GM12878 (cell line): ENCODE data around the gene SLC35F3. TPM values are rescaled to one million over a fixed set of nuclear protein-coding genes. Genes with fewer than 3 reads are reported as not detected.

Source experiments
- CHD2 ChIP-seq: IDR thresholded peaks from 2 replicates; pipeline ENCODE4 v1.6.1; 2011; ENCODE audit warnings: low read depth, low read length, improper control_type of control experiment, borderline replicate concordance
- CREB1 ChIP-seq: IDR thresholded peaks from 2 replicates; pipeline ENCODE4 v1.6.1; 2012; ENCODE audit warnings: low read depth, mild to moderate bottlenecking, inconsistent platforms
- EZH2 ChIP-seq: IDR thresholded peaks from 2 replicates; pipeline ENCODE4 v1.6.1; 2012; ENCODE audit warnings: low read depth, mild to moderate bottlenecking, control low read depth, inconsistent platforms, low read length, borderline replicate concordance; ENCODE audit not compliant: control insufficient read depth
- MXI1 ChIP-seq: fragments of 150-350 bp; IDR thresholded peaks from 2 replicates; pipeline ENCODE4 v1.6.1; 2011; ENCODE audit warnings: low read depth, mild to moderate bottlenecking, inconsistent platforms, low read length, improper control_type of control experiment
- SRF ChIP-seq, 2 experiments: IDR thresholded peaks; 2 replicates each; pipeline ENCODE4 v1.6.1; 2011; ENCODE audit warnings: low read depth in 2 of 2, low read length in 2 of 2, mild to moderate bottlenecking in 1 of 2, moderate library complexity in 1 of 2
- polyA plus RNA-seq, 11 experiments: library from polyadenylated mRNA; depleted of rRNA in 4 of 11; unstranded in 6 of 11; stranded (reverse) in 5 of 11; fragments of >200 nt; fragmentation: Nextera tagmentation in 4 of 11; fragmentation: Illumina TruSeq in 1 of 11; extraction: Ambion mirVana in 4 of 11; extraction: Trizol in 1 of 11; gene quantifications; 1 replicate in 1 of 11; 2 replicates in 10 of 11; pipeline versions ENCODE4 v1.2.1 to v1.2.3, GENCODE V29; 2011 to 2016; ENCODE audit warnings: inconsistent platforms in 2 of 11, missing spikeins in 2 of 11, low read depth in 1 of 11
- total RNA-seq, 4 experiments: library from RNA; depleted of rRNA in 3 of 4; stranded (reverse); fragments of >200 nt in 3 of 4; fragmentation: Illumina TruSeq in 1 of 4; extraction: Trizol in 1 of 4; gene quantifications; 2 replicates each; pipeline versions ENCODE4 v1.2.1 to v1.2.3, GENCODE V29; 2013 to 2021
- TF ChIP-seq, protein P1 (sequence below): fragments of 450-650 bp; IDR thresholded peaks from 2 replicates; pipeline ENCODE4 v1.6.1; 2017; ENCODE audit warnings: mild to moderate bottlenecking, moderate library complexity
- TF ChIP-seq, protein P2 (sequence below): fragments of 450-650 bp; IDR thresholded peaks from 2 replicates; pipeline ENCODE4 v1.6.1; 2017; ENCODE audit warnings: borderline replicate concordance
- TF ChIP-seq, protein P3 (sequence below): fragments of 450-650 bp; formaldehyde crosslinking; IDR thresholded peaks from 2 replicates; pipeline ENCODE4 v1.4.0; 2020; ENCODE audit warnings: mild to moderate bottlenecking, moderate library complexity

The SLC35F3 gene
- total and polyA plus RNA-seq, 10 of the 15 experiments (the other 5 are each of a cell fraction or from before 2014, with no cell fraction given), result 1.0 to 8.6 (median 5.7) TPM

DNA sequence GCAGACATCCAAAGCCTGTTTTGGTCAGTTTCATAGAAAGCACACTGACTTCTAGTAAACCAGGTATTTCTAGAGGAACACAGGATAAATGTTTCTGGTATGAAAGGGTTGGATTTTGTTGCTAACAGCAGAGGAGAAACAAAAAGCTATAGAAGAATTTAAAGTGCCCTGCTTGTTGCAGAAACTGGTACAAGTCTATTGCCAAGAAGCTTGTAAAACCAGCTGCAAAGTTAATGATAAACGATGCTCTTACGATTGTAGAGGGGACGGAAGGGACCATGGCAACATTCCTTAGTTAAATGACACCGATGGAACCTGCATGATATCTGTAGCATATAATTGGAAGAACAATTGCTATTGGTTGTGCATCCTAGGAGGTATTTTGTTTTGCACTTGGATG, 40.1 kb downstream of the SLC35F3 start (continued):
- TF ChIP-seq, protein P1, sequence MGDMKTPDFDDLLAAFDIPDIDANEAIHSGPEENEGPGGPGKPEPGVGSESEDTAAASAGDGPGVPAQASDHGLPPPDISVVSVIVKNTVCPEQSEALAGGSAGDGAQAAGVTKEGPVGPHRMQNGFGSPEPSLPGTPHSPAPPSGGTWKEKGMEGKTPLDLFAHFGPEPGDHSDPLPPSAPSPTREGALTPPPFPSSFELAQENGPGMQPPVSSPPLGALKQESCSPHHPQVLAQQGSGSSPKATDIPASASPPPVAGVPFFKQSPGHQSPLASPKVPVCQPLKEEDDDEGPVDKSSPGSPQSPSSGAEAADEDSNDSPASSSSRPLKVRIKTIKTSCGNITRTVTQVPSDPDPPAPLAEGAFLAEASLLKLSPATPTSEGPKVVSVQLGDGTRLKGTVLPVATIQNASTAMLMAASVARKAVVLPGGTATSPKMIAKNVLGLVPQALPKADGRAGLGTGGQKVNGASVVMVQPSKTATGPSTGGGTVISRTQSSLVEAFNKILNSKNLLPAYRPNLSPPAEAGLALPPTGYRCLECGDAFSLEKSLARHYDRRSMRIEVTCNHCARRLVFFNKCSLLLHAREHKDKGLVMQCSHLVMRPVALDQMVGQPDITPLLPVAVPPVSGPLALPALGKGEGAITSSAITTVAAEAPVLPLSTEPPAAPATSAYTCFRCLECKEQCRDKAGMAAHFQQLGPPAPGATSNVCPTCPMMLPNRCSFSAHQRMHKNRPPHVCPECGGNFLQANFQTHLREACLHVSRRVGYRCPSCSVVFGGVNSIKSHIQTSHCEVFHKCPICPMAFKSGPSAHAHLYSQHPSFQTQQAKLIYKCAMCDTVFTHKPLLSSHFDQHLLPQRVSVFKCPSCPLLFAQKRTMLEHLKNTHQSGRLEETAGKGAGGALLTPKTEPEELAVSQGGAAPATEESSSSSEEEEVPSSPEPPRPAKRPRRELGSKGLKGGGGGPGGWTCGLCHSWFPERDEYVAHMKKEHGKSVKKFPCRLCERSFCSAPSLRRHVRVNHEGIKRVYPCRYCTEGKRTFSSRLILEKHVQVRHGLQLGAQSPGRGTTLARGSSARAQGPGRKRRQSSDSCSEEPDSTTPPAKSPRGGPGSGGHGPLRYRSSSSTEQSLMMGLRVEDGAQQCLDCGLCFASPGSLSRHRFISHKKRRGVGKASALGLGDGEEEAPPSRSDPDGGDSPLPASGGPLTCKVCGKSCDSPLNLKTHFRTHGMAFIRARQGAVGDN, result no peak
- TF ChIP-seq CREB1 (no peak), EZH2 (no peak), MXI1 (no peak), CHD2 (no peak), SRF (IDR thresholded peaks at IDR 0.05; ENCODE audit: low read depth in 2 of 2, low read length in 2 of 2) (no peak)
- TF ChIP-seq, protein P2, sequence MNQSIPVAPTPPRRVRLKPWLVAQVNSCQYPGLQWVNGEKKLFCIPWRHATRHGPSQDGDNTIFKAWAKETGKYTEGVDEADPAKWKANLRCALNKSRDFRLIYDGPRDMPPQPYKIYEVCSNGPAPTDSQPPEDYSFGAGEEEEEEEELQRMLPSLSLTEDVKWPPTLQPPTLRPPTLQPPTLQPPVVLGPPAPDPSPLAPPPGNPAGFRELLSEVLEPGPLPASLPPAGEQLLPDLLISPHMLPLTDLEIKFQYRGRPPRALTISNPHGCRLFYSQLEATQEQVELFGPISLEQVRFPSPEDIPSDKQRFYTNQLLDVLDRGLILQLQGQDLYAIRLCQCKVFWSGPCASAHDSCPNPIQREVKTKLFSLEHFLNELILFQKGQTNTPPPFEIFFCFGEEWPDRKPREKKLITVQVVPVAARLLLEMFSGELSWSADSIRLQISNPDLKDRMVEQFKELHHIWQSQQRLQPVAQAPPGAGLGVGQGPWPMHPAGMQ, result no peak
- TF ChIP-seq, protein P3, sequence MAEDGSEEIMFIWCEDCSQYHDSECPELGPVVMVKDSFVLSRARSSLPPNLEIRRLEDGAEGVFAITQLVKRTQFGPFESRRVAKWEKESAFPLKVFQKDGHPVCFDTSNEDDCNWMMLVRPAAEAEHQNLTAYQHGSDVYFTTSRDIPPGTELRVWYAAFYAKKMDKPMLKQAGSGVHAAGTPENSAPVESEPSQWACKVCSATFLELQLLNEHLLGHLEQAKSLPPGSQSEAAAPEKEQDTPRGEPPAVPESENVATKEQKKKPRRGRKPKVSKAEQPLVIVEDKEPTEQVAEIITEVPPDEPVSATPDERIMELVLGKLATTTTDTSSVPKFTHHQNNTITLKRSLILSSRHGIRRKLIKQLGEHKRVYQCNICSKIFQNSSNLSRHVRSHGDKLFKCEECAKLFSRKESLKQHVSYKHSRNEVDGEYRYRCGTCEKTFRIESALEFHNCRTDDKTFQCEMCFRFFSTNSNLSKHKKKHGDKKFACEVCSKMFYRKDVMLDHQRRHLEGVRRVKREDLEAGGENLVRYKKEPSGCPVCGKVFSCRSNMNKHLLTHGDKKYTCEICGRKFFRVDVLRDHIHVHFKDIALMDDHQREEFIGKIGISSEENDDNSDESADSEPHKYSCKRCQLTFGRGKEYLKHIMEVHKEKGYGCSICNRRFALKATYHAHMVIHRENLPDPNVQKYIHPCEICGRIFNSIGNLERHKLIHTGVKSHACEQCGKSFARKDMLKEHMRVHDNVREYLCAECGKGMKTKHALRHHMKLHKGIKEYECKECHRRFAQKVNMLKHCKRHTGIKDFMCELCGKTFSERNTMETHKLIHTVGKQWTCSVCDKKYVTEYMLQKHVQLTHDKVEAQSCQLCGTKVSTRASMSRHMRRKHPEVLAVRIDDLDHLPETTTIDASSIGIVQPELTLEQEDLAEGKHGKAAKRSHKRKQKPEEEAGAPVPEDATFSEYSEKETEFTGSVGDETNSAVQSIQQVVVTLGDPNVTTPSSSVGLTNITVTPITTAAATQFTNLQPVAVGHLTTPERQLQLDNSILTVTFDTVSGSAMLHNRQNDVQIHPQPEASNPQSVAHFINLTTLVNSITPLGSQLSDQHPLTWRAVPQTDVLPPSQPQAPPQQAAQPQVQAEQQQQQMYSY (CRISPR knock-in tag), result no peak
